ENCODE results near the gene IGFBP6.

The IGFBP6 gene

DNA sequence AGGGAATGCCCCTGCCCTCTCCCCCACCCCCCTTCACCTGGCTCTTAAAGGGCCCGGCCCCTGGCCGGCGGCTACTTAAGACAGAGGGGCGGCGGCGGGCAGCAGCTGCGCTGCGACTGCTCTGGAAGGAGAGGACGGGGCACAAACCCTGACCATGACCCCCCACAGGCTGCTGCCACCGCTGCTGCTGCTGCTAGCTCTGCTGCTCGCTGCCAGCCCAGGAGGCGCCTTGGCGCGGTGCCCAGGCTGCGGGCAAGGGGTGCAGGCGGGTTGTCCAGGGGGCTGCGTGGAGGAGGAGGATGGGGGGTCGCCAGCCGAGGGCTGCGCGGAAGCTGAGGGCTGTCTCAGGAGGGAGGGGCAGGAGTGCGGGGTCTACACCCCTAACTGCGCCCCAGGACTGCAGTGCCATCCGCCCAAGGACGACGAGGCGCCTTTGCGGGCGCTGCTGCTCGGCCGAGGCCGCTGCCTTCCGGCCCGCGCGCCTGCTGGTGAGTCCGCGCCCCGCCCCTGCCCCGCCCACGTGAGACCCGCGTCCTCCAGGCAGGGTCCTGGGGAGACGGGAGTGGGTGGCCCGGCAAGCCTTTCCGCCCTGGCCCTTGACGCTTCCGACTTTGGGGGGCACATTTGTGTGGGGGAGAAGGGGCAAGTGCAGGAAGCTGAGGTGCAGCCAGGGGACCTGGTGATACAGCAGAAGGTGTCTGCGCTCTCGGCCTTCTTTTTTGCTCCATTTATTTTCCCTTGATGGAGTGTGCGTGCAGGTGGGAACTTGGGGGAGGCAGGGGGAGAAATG lies at the start of gene IGFBP6:
Gene IGFBP6, plus strand, starts transcription at position 104 of the 790 bp plus-strand sequence. Its CDS starts 51 bp downstream, at position 155.
- DNase-seq (ENCODE audit: low read depth in 3 of 3) = peak in 1 of 3 experiments; percentile 67

DNA sequence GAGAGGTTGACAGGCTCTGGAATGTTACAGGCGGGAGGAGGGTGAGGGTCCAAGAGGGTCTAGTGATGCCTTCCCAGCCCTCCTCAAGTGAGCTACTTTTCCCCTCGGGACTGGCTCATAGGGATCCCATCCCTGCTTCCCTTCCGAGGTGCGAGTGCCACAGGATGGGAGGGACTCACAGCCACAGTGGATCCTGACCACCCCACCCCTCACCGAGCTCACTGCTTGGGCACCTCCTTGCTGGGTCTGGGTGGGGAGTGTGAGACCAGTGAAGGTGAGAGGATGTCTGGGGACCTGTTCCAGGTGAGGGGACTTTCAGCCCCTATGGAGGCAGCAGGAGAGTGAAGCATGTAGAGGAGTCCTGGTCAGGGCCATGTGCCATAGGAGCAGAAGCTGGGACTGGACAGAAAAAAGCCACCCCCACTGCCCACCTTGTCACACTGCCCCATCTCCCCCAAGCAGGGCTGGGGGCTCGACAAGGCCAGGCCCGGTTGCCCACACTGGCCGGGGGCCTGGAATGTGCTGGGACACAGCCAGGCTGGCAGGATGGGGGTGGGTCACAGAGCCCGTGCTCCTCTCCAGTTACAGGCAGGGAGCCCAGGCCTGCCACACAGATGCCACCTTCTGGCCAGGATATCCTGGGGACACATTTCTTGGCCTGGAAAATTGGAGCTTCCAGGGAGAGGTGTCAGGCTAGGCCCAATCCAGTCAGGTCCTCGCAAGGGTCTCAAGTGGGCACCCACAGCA lies 49.3 kb upstream of the IGFBP6 start:
- DNase-seq (ENCODE audit: low read depth in 3 of 3) = no peak

GRCh38 chr12:53048780-53049401 lies 48.6 kb upstream of the IGFBP6 start:
- DNase-seq (ENCODE audit: low read depth in 3 of 3) = no peak

DNA sequence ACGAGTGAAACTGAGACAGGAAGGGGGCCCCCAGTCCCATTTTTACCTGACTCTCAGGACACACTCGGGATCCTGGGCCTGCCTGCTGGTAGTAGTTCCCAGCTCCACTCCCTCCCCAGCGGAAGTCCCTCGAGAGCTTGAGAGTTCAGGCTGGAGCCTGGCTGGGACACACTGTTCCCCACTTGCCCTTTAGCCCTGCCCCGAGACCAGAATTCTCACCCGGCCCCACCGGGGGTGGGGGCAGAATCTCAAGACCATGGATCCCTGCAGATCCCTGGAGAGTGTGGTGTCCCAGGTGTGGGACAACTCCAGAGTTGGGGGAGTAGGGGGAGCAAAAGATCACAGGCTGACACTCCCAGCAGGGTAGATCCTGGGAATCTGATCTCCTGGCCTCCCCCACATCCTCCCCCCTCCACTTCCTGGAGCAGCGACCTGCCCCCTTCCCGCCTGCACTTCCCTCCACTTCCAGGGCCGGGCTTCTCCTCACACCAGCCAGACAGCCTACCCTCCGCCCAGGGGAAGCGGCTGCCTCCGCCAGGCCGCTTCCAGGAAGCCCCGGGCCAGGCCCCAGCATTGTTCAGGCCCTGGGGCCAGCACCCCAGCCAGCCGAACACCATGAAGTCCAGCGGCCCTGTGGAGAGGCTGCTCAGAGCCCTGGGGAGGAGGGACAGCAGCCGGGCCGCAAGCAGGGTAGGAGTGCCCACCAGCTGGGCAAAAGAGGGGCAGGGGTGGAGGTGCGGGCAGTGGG lies 47.7 kb upstream of the IGFBP6 start, which contains the start of gene TNS2:
Gene TNS2, plus strand, starts transcription at position 495 of the 748 bp plus-strand sequence. Its CDS starts 121 bp downstream, at position 616.
- no peak for DNase-seq (ENCODE audit: low read depth in 3 of 3)

DNA sequence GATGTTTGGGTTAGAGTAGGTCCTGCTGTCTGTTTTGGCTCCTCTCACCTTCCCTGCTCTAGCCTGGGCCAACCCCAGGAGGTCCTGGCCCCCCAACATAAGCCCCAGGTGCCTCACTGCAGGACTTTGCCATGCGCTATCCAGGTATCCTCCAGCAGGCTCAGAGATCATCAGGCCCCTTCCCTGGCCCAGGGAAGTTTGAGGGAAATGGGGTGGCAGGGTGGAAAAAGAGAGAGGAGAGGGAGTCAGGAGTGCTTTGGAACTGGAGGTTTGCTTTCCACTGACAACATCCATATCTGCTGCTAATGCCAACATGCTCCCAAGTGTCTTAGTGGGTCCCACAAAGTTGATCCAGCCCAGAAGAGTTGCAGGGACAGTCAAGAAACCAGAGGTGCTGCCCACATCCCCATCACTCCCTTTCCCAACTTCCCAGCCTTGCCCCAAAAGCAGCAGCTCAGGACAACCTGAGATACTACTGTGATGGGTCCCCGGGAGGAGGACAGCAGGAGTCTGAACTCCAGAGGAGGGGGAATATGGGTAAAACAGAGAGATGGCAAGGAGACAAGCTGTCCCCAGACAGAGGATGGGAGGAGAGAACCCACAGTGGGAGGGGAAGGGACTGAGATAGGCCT lies 46.9 kb upstream of the IGFBP6 start:
- DNase-seq (ENCODE audit: low read depth in 3 of 3) = no peak

DNA sequence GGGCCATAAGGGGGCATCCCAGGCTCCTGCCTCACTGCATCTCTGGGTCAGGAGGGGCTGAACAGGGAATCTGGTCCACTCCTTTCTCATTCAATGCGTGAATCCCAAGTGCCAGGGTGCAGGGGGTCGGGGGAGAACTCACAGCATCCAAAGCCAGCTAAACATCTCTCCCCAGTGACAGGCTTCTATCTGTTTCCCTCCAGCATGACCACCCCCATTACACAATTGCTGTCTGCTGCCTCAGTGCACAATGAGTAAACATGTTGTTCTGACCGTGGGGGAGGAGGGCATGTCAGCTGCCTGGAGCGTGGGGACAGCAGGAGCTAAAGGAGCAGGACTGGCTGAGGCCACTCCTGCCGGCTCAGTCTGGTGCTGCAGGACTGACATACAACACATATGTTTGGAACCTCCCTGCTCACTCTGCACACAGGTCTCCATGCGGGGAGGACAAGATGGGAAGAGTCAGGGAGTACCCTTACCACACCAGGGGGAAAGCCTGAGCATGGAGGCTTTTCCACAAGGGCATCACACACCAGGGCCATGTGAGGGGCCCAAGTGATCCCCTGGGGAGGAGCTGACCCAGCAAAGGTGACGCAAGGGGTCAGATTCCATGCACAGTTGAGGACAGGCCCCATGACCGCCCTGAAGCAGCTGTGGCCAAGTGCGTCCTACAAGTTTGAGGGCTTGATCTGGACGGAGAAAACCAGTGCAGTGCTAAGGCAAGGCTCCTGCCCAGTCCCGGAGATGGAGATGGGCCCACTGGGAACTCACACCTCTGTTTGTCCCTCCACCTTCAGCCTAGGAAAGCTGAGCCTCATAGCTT lies 46.2 kb upstream of the IGFBP6 start:
- no peak for DNase-seq (ENCODE audit: low read depth in 3 of 3)

- no peak for DNase-seq (ENCODE audit: low read depth in 3 of 3)
Measured at GRCh38 chr12:53051881-53052412, 45.5 kb upstream of the IGFBP6 start.

- DNase-seq (ENCODE audit: low read depth in 3 of 3) = no peak
Measured at GRCh38 chr12:53052419-53053217, 44.8 kb upstream of the IGFBP6 start.

- peak in 2 of 3 experiments; percentile 30 to 35 for DNase-seq (ENCODE audit: low read depth in 3 of 3)
Measured at GRCh38 chr12:53053218-53054111, 44.0 kb upstream of the IGFBP6 start.

- peak; percentile 84 to 93 (median 89) for DNase-seq (ENCODE audit: low read depth in 3 of 3)
Measured at GRCh38 chr12:53054112-53054878, 43.2 kb upstream of the IGFBP6 start.

DNA sequence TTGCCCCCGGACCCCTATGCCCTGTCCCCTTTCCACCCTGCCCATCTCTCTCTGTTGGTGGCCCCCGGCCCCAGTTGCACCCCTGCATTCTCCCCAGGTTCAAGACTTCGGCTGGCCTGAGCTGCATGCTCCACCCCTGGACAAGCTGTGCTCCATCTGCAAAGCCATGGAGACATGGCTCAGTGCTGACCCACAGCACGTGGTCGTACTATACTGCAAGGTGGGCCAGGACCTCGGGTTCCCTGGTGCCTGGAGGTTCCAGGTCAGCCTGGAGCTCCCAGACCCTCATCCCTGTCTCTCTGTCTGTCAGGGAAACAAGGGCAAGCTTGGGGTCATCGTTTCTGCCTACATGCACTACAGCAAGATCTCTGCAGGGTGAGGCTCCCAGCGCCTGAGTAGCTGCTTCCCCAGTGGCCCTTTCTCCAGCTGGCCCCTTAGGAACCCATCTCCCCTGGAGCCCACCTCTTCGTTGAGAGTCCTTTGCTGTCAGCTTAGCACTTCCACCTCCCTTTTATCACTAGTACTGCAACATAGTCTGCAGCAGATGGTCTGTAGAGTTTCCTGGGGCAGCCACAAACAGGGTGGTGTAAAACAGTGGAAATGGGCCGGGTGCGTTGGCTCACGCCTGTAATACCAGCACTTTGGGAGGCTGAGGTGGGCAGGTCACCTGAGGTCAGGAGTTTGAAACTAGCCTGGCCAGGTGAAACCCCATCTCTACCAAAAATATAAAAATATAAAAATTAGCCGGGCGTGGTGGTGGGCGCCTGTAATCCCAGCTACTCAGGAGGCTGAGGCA lies 41.8 kb upstream of the IGFBP6 start:
- no peak for DNase-seq (ENCODE audit: low read depth in 3 of 3)

GRCh38 chr12:53056296-53056695 lies 41.2 kb upstream of the IGFBP6 start:
- DNase-seq (ENCODE audit: low read depth in 3 of 3) = no peak

DNA sequence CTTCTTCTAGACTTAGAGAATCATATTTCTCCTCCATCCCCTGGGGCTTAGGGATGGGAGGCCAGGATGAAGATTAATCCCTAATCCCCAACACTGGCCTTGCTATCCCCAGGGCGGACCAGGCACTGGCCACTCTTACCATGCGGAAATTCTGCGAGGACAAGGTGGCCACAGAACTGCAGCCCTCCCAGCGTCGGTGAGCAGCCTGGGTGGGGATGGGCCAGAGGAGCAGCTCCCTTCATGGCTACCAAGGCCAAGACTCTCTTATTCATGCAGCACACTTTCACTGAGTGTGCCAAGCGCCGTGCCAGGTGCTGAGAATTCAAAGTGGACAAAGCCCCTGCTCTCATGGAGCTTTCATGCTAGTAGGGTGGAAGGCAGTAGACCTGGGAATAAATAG lies 40.6 kb upstream of the IGFBP6 start:
- no peak for DNase-seq (ENCODE audit: low read depth in 3 of 3)

GRCh38 chr12:53057816-53058500 lies 39.5 kb upstream of the IGFBP6 start:
- DNase-seq (ENCODE audit: low read depth in 3 of 3) = no peak

GRCh38 chr12:53058674-53059433 lies 38.6 kb upstream of the IGFBP6 start:
- no peak for DNase-seq (ENCODE audit: low read depth in 3 of 3)
